Left colon (tissue), 2 donors: ENCODE measurements around the gene GLT1D1. TPM values are rescaled to one million over a fixed set of nuclear protein-coding genes. Genes with fewer than 3 reads are reported as not detected.
"Not testable (repeated sequence)": the region's sequence is repeated elsewhere in the genome, so short reads cannot be mapped to it uniquely, and the experiment has no call there.

Experiments used
- ATAC-seq: fragments of 200-7000 bp; cut with Tn5 transposase; one replicate; pipeline ENCODE4 v1.9.1; 2020; ENCODE audit warnings: mild to moderate bottlenecking, moderate library complexity
- DNase-seq, 2 donors: peaks; one replicate each; pipeline ENCODE4 v3.0.0-alpha.2; 2020
- intact Hi-C, 2 donors: fragments of 100-400 bp; cut with DNase I in 1 of 2; cut with micrococcal nuclease in 1 of 2; formaldehyde crosslinking; loops; one replicate each; pipeline versions ENCODE4 v1.11.2 to v1.14.0; 2022; cut with DNase I, micrococcal nuclease
- long read RNA-seq: library from polyadenylated mRNA; unstranded; transcript quantifications from one replicate; pipeline ENCODE4 v2.0.0, GENCODE V29; 2021
- total RNA-seq, 2 donors: library from RNA; stranded (reverse); fragmentation: NEBNext Ultra II Directional; extraction: Animal tissue kit (Norgen Biotek cat#: 25700); gene quantifications; one replicate each; pipeline ENCODE4 v1.2.1, GENCODE V29; 2021
- donor health status: DM: no; HTN: no; CAD: no.
- donor health status: DM: yes; HTN: yes; CAD: no.

GLT1D1 gene
- not detected for total RNA-seq
- long read RNA-seq = 0 reads

DNA sequence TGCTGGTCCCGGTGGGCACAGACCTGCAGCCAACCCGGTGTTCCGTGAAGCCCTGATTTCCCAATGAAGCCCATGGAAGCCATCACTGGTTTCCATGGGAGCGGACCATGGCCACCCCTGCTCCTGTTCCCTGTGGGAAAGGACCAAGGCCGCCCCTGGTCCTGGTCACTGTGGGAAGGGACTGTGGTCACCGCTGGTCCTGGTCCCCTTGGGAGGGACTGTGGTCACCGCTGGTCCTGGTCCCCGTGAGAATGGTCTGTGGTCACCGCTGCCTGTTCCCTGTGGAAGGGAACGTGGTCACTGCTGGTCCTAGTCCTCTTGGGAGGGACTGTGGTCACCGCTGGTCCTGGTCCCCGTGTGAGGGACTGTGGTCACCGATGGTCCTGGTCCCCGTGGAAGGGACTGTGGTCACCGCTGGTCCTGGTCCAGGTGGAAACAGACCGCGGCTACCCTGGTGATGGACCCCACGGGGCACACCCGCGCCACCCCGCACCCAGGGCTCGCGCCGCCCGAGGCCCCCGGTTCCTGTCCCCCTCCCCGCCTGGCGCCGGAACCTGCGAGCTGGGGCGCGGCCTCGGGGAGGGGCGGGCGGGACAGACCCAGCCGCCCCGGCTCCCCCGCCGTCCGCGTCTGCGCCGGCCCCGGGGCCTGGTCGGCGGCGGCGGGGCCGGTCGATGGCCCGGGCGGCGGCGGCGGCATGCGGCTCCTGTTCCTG is at the start of gene GLT1D1:
GLT1D1 (plus strand) TSS at position 594 of the 715 bp plus-strand sequence; CDS start at position 698, 104 bp downstream.
- no peak for ATAC-seq
- intact Hi-C loops = no loop called here
- DNase-seq = no peak

DNA sequence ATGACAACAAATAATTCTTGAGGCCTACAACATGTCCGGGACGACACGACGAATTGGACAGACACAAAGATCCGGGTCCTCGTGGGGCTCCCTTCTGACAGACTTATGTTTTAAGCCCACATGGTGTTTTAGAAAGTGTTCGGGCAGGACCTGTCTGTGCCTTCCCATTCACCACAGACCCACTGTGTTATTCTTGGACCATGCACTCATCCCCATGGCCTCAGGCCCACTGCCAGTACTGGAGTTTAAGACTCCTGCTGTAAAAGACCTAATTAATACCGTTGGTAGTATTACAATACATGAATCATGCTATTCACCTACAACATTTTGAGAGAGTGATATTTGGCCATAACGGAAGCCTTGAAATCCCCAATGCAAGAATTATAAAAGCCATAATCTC is 49.5 kb upstream of the GLT1D1 start:
- DNase-seq (no peak), ATAC-seq (no peak)
- intact Hi-C loops = no loop called here

DNA sequence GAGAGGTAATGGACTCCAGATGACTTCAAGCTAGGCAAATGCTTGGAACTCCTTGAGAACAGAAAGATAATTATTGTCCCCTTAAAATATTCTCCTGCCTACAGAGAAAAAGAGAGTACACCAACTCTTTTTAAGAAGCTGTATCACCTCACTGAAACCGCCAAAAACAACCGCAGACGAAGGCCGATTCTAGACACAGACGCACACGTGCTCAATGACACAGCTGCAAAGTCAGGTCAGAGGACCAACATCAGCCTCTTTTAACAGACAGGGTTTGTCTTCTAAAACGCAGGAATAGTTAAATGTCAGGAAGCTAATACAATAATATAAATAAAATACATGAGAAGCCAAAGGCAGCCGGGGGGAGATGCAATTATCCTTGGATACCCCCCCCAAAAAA is 48.5 kb upstream of the GLT1D1 start:
- intact Hi-C loops = no loop called here
- no peak for ATAC-seq
- no peak for DNase-seq

DNA sequence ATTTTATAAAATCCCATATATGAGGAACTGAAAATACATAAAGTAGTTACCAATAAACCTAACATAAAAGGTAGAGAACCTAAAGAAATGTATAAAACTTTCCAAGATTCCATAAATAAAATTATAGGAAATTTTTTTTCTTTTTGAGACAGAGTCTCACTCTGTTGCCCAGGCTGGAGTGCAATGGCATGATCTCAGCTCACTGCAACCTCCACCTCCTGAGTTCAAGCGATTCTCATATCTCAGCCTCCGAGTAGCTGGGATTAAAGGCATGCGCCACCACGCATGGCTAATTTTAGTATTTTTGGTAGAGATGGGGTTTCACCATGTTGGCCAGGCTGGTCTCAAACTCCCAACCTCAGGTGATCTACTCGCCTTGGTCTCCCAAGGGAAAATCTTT is 47.9 kb upstream of the GLT1D1 start:
- intact Hi-C loops, ATAC-seq, DNase-seq: not testable (repeated sequence)

DNA sequence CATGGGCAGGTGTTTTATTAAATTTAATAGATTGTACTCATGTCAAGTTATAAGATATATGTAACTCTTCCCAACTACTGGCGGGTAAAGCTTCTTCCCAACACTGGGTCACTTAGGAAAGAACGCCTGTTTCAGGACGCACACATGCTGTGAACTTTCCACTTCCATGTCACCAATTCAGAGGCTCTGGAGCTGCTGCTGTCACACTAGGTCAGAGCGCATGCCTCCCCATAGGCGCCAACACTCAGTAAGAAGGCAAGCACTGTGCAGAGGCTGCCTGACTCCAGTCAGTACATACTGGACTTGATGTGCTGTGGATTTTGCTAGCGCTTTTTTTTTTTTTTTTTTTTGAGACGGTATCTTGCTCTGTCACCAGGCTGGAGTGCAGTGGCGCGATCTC is 46.7 kb upstream of the GLT1D1 start:
- DNase-seq (no peak), ATAC-seq (no peak)
- intact Hi-C loops = no loop called here

DNA sequence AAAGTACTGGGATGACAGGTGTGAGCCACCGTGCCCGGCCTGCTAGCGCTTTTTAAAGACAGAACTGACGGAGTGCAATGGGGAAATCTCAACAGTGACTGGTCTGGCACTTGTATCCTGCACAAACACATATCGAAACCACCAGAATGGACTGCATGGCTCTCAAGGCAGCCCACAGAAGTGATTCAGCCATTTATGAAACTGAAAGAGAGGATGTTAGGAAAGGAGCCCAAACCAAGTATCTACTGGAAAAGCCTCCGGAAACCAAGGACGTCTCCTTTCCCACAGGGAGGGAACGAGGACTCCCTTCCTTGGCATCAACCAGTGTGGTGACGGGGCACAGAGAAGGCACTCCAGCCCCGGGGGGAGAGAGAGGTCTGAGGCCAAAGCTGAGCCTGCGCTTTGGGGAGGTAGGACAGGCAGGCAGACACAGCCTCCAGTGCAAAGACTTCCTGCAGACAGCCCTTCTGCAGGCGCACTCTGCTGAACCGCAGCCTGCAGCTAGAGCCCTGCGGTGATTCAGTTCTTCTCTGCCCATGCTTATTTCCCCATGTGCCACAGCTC is 46.0 kb upstream of the GLT1D1 start:
- intact Hi-C loops = no loop called here
- peak; percentile 25 for ATAC-seq
- DNase-seq = no peak

DNA sequence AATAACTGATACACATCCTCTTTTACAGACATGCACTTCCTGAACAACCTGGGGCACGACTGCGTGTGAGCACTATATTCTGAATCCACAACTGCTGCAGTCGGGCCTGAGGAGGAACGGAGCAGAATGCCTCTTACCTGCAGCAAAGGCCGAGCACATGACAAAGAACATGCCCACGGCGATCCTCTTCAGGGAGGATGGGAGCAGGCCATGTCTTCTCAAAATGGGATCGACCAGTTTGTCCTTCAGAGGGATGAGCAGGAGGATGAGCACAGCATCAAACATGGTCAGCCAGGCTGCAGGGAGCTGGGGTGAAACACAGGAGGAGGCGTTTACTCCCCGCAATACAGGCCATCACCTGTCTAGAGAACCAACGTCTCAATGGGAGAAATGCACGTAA is 44.6 kb upstream of the GLT1D1 start:
- intact Hi-C loops = no loop called here
- DNase-seq (no peak), ATAC-seq (no peak)

DNA sequence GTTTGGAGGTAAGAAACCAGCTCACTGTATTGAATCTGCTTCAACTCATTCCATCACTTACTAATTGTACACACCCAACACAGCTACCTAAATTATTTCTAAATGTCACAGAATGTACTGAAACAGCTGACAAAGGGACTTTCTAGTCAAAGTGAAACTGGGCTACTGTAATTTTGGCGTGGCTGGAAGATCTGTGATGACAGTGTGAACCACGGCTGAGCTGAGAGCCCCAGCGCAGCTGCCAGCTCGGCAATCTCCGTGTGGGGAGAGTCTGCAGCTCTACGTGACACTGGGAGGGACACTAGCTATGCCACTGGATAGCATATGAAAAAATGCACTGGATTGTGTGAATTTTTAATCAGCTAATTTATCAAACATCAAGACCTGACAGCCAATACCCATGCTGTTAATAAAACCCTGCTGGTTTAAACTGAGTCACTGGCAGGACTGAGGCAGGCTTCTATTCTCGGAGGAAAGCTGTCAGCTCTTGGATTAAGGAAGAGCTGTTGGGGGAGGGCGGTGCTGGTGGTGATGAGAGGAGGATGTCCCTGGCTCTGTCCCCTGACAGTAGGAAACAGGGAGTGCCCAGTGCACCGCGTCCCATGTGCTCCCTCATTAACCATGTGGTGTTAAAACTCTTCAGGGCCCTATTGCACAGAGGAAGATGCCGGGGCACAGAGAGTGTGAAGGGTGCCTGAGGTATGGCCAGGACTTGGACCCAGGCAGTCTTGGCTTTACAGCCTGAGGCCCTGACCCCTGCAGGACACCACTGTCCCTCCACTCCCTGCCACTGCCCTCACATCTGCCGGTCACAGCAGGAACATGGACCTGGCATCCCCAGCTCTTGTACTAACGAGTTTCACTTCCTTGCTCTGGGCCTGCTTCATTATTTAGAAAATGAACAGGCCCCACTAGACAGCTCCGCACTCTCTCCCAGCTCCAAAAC is 42.8 kb upstream of the GLT1D1 start:
- peak in 1 of 2 donors; percentile 36 for DNase-seq
- intact Hi-C loops = no loop called here
- ATAC-seq = peak; percentile 18

DNA sequence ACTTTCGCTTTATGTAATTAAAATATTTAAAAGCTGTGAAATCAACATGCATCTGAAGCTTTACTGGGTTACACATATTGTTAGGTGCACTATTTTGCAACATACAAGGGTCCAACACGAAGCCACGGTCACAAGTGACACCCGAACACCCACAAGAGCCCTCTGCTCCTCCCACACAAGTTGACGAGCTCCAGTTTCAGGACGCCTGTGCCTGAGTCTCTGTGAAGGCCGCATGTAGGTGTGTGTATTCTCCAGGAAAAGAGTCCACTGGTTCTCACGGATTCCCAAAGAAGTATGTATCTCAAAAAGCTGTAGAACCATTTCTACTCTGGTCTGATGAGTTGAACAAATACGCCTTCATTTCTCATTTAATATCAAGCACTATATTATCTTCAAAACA is 41.5 kb upstream of the GLT1D1 start:
- no peak for DNase-seq
- no peak for ATAC-seq
- intact Hi-C loops = no loop called here

DNA sequence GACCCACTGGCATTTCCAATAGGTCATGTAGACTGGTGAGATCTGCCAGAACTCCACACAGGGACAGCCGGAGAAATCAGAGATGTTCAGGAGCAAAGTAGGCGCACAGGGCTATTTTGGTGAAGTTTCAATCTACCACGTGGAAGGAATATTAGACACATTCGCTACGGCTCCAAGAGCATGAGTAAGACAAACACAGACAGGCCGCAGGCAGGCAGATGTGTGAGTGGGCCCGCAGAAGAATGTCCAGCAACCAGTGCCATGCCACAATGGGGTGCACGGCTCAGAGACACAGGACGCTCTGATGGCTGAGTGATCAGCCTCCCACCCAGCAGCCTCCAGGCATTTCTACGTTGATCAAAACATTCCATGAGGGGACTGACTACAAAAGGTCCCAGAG is 39.9 kb upstream of the GLT1D1 start:
- intact Hi-C loops = no loop called here
- no peak for DNase-seq
- no peak for ATAC-seq

DNA sequence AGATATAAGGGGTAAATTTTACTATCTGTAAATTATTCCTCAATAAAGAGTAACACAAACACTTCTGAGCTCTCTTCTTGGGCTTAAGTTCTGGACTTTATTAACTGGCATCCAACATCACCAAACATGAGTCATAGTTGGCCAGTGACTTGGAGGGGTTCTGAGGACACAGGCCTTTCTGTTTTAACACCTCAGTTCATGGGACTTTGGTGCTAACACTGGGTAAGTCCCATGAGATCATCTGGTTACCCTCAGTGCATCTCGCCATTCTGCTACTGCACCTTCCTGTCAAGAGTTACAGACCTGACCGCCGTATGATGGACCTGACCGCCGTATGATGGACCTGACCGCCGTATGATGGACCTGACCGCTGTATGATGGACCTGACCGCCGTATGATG is 39.4 kb upstream of the GLT1D1 start:
- intact Hi-C loops = no loop called here
- no peak for ATAC-seq
- no peak for DNase-seq

DNA sequence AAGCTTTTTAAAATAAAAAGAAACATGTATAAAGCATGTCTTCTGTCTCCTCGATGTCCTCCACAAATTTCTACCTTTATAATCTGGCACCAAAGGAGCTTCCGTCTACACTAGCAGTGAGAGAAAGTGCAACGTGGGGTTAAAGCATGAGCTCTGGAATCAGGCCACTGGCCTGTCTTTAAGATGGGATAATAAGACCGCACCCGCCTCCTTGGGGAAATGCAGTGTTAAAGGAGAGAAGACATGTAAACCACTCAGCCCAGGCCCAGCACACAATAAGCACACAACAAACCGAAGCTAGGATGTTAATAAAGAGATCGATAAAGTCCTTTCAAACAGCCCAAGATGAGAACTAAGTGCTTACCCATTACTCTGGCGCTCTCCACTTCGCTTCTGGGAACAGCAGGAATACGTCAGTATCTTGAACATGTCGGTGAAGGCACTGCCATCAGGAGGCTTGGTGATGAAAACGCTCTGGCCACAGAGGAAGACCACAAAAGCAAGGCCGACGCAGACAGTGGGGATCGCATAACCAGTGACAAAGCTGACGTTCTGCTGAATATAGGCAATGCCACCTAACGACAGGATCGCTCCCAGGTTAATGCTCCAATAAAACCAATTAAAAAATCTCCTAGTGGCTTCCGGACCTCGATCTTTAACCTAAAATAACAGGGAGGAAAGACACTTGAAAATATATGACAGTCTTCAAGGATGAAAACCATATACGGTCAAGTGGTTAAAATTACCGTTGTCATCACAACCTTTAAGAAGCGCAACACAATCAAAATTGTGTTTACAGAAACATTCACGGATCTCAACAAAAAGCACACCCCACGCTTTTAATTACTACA is 38.6 kb upstream of the GLT1D1 start:
- no peak for ATAC-seq
- intact Hi-C loops = no loop called here
- DNase-seq = no peak

DNA sequence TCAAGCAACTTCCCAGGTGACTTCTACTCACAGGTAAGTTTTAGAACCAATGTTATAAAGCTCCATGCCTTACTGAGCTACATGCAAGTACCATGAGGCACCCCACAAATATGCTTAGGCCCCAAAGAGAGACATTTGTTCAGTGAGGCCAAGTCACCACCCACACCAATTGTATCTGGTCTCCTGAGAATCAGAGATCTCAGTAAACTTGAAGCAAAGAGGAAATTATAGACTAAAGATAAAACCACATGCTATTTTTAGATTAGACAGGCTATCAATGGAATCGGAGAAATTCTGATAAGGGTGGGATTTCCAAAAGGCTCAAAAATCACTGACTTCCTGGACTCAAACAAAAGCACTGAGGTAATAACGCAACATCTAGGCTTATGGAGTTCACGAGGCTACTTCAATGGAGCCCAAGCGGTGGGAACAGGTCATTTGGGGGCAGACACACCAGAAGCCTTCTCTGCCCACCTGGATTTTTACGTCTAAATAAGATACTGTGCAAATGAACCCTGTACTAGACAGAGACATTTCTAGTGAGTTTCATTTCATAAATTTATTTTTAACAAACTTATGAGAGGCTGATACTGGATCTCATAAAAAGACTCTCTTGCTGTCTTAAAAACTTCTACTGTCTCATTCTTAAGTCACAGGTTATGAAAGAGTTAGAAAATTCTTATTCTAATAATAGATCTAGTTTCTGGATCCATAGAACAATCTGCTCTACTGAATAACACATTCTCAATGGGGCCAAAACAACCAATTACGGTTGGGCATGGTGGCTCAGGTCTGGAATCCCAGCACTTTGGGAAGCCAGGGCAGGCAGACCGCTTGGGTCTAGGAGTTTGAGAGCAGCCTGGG is 37.3 kb upstream of the GLT1D1 start:
- ATAC-seq (no peak), DNase-seq (no peak)
- intact Hi-C loops = no loop called here

DNA sequence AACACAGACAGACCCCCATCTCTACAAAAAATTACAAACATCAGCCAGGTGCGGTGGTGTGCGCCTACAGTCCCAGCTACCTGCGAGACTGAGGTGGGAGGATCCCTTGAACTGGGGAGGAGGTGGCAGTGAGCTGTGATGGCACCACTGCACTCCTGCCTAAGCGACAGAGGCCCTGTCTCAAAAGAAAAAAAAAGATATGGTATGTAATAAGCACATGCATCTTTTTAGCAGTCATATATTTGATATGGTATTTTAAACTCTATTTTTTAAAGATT is 36.7 kb upstream of the GLT1D1 start:
- no peak for DNase-seq
- intact Hi-C loops = no loop called here
- no peak for ATAC-seq

DNA sequence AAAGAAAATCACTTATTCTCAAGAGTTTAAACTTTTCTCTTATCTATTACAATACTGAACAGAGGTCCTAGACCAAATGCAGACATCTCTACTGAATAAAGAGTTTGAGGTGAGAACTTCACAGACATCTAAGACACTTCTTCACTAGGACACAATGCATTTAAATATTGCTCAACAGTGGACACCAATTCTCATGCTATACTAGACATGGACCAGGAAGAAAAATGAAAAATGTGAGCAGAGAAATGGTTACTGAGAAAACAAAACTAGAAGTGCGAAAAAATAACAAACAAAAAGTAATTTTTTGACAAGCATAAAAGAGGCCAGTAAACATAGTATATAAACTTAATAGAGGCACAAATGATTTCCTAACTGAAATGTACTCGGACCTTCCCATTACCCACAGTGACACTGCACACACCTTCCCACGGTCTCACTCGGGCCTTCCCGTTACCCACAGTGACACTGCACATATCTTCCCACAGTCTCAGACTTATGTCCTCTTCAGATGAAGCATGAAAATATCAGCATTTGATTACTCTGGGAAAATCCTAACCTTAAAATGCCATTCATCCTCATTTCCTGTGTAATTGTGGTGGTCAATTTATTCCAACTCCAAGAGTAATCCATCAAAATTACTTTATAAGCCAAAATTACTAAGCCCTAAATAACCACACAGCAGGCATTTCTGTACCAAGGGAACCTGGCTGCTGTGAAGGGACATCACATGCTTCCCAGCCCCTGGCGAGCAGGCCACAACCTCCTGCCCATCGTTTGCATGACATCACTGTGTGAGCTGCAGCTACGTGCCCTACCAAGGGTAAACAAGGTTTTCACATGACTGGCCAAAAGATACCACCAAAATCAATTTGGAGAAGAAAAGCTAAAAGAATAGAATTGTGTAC is 35.9 kb upstream of the GLT1D1 start:
- DNase-seq (peak in 1 of 2 donors; percentile 53), ATAC-seq (no peak)
- intact Hi-C loops = no loop called here

DNA sequence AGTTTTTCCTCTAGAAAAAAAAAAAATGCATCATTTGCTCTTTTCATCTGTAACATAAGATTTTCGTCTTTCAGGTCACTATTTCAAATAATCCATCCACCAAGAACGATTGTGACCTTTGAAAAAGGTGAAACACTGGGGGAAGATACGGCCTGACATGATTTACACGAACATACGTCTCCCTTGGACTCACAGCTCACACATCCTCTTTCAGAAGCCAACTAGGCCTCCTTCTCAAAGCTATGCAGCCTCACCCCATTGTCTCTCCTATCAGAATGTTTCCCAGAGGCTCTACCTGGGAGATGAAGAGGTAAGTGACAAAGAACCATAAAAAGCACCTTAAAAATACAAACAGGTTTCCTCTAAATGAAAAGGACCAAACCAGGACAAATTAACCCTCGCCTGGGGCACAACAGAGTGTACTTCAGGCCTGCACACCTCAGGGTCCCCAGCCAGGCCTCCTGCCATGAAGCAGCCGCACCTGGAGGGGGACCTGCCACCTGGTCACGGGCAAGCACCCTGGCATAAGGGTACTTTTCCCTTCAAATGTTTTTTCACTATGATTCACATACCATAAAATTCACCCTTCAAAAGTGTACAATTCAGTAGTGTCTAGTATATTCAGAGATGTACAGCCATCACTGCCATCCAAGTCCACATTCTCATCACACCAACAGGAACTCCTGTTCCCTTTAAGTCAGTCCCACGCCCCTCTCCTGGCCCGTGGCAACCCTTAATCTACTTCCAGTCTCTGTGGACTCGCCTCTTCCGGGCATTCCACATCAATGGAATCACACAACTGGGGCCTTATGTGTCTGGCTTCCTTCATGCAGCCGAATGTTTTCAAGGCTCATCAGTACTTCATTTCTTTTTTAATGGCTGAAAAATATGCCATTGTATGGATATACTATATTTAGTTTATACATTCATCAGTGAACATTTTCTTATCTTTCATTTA is 34.9 kb upstream of the GLT1D1 start:
- ATAC-seq (no peak), DNase-seq (no peak)
- intact Hi-C loops = no loop called here
